Activated CD4-positive, alpha-beta T cell treated with anti-CD3 and anti-CD28 coated beads, Interleukin-2, amount 50 U/mL, for 48 hours (primary cell): ENCODE results near the gene ARGLU1.
"Not testable (repeated sequence)": the region's sequence is repeated elsewhere in the genome, so short reads cannot be mapped to it uniquely, and the experiment has no call there.

Experiments used
- DNase-seq, 2 experiments: peaks; one replicate each; pipeline ENCODE4 v3.0.0-alpha.2; 2020

ARGLU1 gene, protein sequence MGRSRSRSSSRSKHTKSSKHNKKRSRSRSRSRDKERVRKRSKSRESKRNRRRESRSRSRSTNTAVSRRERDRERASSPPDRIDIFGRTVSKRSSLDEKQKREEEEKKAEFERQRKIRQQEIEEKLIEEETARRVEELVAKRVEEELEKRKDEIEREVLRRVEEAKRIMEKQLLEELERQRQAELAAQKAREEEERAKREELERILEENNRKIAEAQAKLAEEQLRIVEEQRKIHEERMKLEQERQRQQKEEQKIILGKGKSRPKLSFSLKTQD

DNA sequence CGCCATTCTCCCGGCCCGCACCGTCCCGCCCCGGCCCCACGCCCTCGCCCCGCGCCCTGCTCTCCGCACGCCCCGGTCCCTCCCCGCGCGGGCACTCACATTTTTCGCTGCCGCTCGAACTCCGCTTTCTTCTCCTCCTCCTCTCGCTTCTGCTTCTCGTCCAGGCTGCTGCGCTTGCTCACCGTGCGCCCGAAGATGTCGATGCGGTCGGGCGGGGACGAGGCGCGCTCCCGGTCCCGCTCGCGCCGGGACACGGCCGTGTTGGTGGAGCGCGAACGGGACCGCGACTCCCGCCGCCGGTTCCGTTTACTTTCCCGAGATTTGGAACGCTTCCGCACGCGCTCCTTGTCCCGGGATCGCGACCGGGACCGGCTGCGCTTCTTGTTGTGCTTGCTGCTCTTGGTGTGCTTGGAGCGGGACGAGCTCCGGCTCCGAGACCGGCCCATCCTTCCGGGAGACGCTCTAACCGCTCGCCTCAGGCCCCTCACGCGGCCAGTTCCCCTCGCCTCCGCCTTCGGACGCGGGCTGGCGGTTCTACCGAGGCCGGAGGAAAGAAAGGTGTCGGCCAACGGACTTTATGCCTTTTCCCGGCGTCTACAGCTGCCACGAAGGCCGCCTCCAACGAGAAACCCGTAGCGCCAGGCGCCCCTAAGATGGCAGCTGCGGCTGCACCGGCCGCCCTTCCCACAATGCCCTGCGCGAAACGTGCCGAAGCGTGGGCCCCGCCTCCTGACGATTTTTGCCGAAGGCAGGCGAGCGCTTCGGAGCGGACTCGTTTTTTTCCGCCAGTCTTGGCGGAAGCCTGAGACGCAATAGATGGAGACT, at the start of gene ARGLU1:
TSS of gene ARGLU1 (minus strand) at position 664 of the 825 bp plus-strand sequence. CDS start at position 446, 218 bp downstream.
- DNase-seq = peak; percentile 95 to 96

DNA sequence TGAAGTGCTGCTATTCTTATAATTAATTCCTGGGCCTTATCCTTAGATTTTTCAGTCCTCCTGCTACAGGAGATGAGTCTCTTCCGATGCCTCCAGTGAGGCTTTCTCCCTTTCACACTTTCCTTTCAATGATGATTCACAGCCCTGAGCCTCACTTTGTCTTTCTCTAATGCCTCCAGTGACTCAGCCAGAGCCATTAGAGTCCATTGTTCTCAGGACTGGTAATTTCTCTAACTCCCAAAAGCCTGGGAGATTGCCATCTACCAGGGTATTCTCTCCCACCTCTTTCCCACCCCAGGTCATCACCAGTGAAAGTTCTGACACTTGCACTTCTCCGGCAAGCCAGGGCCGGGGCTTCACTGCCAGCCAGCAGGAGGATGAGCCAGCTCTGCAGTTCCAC, 49.6 kb upstream of the ARGLU1 start:
- no peak for DNase-seq

DNA sequence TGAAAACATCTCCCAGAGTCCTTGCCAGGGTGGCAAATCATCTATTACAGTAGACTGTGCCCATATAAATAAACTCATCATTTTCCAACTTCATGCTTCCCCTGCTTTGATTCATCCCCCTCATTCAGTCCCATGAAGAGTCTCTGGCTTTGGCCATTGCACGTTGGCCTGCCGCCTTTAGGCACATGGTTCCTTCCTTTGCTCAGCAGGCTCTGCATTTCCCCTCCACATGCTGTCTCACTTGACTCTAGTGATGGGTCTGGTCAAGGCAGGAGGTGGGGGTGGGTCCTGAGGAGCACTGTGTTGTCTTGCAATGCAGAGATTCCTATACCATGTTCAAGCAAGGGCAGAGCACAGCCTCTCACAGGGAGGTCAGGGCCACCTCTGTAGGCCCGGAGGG, 48.8 kb upstream of the ARGLU1 start:
- DNase-seq = no peak

DNA sequence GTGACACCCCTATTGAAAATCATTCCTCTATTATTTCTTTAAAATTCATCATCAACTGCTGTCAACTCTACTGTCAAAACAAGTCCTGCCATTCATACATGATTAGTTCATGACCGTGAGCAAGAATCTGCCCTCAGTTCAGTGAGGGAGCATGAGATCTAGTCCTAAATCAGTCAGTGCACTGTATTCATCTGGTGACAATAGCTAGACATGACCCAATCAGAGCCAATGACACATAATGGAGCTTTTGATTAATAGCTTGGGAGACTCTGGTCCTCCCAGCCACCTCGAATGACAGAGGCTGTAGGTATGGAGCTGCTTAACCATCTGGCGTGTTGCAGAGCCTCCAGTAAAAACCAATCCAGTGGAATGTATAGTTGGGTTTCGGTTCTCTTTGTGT, 46.9 kb upstream of the ARGLU1 start:
- DNase-seq = no peak

DNA sequence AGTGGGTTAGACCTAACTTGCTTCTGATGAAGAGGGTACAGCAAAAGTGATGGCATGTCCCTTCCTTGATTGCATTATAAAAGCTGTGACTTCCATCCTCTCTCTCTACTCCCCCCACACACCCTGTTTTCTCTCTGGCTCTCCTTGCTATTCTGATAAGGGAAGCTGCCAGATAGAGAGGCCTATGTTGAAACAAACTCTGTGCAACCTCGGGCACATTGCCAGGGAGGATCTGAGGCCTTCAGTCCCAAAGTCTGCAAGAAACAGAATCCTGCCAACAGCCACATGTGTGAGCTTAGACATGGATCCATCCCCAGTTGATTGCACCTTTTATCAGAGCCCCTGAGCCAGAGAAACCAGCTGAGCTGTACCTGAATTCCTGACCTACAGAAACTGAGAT, 44.8 kb upstream of the ARGLU1 start:
- DNase-seq = no peak

DNA sequence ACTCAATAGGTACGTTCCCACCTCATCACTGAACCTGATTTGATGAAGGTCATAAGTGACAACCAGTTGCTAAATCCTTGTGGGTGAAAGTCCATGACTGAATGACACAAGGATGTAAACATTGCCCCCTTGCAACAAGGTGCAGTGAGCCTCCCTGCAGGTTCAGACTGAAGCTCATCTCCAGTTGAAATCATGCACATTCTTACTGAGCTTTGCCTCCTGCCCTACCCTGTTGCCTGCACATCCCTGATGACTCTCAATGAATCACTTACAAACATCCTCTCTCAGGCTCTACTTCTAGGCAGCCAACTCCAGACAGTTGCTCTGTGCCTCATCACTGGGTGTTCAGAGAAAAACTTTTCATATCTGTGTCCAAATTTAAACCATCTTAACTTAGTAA, 42.5 kb upstream of the ARGLU1 start:
- DNase-seq = no peak

DNA sequence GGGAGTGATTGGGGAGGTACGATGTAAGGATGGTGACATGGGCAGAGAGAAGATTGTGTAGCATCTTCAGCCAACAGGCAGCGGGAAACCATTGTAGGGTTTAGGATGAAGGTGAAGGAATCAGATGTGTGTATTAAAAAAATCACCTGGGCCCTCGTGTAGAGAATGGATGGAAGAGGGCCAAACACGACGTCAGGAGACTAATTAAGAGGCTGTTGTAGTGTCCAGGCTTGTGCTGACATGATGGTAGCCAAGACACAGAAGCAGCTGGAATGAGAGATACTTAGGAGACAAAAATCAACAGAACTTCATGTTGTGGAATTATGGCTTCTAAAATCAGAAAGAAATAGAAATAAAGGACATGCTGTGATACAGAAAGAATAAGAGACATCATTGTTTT, 41.2 kb upstream of the ARGLU1 start:
- no peak for DNase-seq

DNA sequence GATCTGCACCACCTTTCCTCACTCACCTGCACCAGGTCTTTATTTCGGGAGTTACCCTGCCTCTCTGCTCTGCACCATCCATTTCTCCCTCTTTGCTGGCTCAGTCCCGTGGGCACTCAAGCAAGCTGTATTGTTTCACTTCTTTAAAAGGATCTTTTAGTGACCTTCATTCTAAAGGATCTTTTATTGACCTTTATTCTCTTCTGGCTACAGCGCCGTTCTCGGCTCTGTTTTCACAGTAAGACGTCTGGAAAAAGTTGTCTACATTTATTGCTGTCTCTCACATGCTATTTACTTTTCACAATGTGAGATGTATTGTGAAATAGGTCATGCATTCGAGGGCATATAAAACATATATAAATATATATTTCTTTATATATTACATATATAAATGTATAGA, 35.6 kb upstream of the ARGLU1 start:
- DNase-seq = no peak

DNA sequence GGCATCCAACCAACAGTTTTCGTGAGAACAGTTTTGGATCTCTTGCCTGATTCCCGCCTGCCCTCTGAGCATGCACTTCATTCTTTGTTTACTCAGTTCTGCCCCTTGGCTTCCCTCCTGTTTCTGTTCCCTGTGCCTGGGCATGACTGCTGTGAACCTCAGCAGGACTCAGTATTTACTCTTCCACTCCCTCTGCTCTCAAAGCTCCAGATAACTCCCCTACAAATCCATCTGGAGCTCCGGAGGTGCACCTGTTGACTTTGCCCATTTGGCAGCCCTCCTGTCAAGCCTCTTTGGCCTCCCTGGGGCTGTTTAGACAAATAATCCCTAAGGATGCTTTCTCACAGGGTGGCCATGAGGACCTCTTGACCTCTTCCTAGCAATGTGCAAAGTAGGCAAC, 34.2 kb upstream of the ARGLU1 start:
- no peak for DNase-seq

DNA sequence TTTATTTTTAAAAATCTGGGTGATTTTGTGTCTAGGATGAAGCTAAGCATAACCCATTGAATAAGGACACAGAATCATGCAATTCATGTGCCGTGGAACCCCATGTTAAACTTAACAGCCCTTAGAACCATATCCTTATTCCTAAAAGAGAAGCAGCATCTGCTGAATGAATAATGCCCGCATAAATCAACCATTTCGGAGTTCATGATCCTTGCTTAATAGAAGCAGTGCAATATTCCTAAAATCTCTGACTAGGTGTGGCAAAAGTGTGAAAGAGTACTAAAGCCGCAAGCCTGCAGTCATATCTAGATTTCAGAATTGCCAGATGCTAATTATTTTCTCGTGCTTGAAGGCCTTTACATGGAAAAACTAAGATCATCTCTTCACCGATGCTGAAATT, 33.6 kb upstream of the ARGLU1 start:
- no peak for DNase-seq

DNA sequence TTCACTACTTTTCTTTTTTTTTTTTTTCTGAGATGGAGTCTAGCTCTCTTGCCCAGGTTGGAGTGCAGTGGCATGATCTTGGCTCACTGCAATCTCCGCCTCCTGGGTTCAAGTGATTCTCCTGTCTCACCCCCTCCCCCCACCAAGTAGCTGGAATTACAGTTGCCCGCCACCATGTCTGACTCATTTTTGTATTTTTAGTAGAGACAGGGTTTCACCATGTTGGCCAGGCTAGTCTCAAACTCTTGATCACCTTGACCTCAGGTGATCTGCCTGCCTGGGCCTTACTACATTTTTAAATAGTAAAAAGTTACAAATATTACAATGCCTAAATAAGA, 32.8 kb upstream of the ARGLU1 start:
- not testable (repeated sequence) for DNase-seq

DNA sequence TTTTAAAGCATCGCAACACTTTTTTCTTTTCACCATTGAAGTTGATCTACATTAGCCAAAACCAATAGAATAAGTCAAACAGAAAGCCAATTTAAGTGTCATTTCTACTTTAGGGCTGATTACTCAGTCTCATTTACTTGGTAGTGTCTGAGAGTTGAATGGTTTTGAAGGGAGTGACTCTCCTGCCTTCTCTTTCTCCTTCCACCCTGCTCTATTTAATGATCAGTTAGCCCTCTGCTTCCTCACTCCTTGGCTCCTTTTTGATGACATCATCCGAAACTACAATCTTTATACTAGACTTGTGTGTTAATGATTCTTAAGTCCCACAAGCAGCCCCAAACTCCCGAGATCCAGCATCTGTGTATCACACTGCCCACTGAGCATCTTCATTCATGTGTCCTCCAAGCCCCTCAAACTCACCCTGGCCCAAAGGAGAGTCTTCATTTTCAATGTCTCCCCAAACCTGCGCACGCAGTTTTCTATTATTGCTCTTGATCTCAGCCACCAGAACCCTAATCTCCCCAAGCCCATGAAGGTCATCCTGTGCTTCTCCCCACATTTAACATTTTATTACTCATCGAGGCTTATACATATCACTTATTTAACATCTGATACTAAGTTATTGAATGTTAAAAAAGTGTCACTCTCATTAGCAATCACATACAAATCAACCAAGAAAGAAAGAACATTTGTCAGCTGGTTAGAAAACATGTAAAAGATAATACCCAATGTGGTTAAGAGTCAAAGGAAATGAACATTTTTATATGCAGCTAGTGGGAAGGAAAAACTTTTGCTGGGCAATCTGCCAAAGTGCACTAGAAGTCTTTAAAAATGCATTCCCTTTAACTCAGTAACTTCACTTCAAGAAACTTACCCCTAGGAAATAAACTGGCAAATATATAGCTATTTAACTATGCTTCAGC, 32.2 kb upstream of the ARGLU1 start:
- DNase-seq = no peak

DNA sequence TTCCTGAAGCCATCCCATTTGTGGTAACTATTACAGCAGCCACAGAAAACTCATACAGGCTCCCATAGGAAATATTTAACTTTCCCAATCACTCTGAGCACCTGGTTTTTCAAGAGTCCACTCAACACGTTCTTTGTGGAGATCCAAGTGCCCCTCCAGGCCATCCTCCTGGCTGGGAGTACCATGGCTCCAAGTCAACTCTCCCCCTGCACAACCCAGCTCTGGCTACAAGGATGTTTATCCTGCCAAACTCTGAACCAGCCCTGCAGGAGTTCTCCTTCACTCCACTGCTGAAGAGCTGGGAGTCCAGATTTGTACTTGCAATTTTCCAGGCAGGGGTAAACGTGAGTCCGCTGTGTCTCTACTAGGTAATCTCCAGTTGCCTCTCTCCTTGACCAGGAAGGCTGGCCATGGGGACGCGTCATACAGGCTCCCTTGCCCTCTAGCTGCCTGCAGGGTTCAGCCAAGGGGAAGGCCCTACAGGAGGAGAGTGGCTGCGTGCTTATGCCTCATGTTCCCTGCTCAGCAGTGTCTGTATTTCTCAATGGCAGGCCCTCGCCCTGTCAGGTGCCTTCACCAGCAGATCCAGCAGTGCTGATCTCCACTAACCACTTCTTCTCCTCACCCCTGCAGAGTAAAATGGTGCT, 29.9 kb upstream of the ARGLU1 start:
- no peak for DNase-seq

DNA sequence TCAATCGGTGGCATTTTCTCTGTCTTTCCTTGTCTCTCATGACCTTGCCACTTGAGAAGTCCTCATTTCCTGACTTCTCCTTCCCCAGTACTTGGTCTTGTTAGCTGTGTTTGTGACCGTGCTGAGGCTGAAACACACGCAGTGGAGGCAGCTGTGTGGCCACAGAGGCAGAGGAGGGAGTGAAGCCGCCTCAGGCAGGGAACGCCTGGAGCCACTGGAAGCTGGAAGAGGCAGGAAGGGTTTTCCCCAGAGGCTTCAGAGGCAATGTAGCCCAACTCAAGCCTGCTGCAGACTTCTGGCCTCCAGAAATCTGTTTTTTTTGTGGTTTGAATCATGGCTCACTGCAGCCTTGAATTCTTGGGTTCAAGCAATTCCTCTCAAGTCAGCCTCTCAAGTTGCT, 29.2 kb upstream of the ARGLU1 start:
- no peak for DNase-seq

DNA sequence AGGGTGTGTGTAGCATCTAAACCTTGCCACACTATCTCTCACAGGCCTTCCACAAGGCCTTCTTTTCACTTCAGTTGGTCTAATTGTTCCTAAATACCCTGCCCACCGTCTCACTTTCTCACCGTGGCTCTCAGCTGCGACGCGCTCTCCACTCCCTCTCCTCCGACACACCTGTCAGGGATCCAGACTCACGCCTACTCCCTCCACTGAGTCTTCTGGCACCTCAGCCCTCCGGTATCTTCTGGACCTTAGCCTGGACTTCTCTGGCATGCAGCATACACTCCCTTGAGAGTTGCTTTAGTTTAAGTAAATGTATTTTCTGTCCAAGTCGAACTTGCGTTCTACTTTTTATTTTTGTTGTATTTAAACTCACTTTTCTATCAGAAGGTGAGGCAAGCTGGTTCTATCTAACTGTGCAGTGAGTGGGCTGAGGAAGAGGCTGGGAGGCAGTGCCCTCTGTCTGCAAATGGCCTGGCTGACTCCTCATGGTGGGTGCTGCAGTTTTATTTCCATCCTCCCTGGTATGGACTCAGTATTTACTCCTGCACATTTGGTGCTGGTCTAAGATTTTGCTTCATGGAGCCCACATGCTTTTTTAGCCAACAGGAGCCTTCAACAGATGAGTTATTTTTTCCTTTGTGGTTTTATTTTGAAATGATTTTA, 28.5 kb upstream of the ARGLU1 start:
- no peak for DNase-seq

DNA sequence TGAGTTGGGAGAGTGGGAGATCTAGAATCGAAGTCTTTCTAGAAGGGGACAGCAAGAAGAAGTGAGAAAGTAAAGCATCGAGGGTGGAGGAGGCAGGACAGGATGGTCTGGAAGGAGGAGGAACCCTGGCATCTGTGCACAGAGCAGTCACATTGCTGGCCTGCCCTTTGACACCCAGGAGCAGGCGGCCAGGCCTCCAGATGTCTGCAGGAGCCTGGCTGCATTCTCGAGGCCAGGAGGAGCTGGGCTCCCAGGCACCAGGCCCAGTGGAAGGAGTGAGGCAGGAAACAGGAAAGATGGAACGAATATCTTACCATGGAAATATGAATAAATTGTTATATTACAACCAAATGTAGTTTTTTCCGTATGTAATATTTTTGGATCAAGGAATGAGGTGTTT, 27.7 kb upstream of the ARGLU1 start:
- DNase-seq = no peak

DNA sequence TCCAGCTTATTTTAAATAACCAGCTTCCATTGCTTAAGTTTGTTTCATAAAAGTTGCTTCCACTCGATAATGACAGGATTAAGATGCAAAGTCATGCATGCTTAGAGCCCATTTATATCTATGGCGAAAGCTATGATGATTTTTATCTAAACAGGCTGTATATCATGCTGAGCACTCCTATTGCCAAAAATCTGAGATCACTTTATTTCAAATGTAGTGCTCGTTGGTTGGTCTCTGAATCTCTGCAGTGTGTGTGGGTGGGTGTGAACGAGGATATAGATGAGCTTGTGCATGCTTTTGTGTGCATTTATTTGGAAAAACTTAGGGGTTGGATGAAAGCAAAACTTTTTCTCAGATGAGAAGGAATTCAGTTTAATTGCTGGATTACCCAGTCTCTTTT, 27.0 kb upstream of the ARGLU1 start:
- no peak for DNase-seq

DNA sequence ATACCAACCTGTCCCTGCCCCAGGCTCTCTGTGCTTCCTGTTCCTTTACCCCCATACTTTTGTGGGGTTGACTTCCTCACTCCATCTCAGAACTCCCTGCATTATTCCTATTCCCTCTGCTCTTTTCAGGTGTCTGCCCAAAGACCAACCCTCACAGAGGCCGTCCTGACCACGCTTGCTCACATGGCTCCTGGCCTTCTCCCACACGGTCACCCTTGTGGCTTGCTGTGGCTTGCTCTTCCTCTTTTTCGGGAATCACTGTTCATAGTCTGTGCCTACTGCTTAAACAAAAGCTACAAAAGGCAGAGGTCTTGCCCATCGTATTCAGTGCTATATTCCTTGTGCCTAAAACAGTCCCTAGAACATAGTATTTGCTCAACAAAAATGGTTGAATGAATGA, 25.2 kb upstream of the ARGLU1 start:
- no peak for DNase-seq

DNA sequence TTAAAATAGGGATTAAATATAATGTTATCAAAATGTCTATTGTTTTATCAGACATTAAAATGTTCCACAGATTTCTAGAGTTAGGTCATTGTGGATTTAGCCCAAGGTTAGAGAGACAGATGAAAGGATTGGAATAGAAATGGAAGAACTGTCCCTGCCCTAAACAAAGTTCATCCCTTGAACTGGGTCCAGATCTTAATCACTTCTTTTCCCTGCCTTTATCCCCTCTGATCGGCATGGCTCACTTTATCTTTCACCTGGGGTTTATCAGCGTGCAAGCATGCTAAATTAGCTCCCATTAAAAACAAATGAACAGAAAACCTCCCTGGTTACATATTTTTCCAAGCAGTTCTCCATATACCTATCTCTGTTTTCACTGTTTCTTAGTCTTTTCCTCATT, 23.4 kb upstream of the ARGLU1 start:
- no peak for DNase-seq

DNA sequence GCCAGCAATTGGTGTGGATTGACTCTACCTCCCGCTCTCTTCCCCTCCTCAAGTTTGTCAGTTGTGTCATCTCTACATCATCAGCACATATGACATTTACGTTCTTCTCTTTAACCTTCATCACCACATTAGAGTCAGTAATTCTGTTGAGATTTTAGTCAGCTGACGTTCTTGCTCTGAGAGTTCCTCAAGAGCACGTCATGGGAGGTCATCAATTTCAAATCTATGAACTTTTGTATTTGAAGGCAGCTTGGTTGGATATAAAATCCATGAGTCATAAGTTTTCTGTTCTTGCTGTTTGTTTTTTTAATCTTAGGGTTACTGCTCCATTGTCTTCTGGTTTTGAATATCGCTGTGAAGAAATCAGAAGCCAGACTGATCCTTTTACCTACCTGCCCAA, 21.8 kb upstream of the ARGLU1 start:
- no peak for DNase-seq

DNA sequence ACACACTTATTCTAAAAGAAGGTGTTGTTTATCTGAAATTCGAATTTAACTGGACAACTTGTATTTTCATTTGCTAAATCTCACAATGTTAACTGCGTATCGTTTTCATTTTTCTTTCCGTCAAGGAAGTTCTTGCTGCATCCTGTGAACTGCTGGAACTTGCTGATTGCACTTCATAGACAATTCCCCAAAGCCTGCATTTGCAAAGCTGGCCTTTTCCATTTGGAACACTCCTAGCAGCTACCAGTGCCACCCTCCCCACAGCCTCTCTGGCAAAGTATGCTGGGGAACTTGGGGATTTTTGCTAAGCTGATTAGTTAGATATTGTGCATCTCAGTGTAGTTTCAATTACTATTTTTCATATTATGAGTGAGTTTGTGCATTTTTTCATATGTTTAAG, 20.4 kb upstream of the ARGLU1 start:
- no peak for DNase-seq

DNA sequence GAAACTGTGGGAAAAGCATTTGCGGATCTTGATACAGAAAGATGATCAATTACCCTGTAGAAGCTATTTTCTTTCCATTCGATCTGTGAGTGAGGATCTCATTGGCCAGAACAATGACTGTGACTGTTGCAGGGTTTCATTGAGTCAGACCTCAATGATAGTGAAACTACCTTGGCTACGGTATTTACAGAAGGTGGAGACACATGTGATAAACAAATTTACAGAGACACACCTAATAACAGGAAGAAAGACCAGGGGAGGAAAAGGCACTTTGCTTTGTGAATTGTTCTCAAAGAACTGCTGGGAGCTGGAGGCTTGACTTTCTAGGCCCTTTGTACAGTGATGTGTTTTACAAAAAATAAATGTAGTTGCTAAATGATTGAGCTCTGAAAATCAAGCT, 19.9 kb upstream of the ARGLU1 start:
- DNase-seq = no peak
